Ectodermal cell (in vitro differentiated cells): ENCODE results near the gene EFCAB6.

Experiments
- H3K27ac ChIP-seq: 2 replicates; pipeline ENCODE4 v1.7.0; 2013; ENCODE audit warnings: mild to moderate bottlenecking, low read depth, low read length; ENCODE audit not compliant: insufficient read depth, poor library complexity, severe bottlenecking
- H3K27me3 ChIP-seq: 2 replicates; pipeline ENCODE4 v1.7.0; 2013; ENCODE audit warnings: mild to moderate bottlenecking, low read length; ENCODE audit not compliant: insufficient read depth, control insufficient read depth, poor library complexity, severe bottlenecking
- H3K36me3 ChIP-seq: one replicate; pipeline ENCODE4 v1.7.0; 2013; ENCODE audit warnings: low read length; ENCODE audit not compliant: control insufficient read depth, insufficient read depth
- H3K4me1 ChIP-seq: one replicate; pipeline ENCODE4 v1.7.0; 2013; ENCODE audit warnings: low read length; ENCODE audit not compliant: control insufficient read depth, insufficient read depth
- H3K4me3 ChIP-seq: 2 replicates; pipeline ENCODE4 v1.7.0; 2013; ENCODE audit warnings: low read depth, low read length, control low read depth; ENCODE audit not compliant: insufficient read depth
- H3K9me3 ChIP-seq: 2 replicates; pipeline ENCODE4 v1.7.0; 2013; ENCODE audit warnings: mild to moderate bottlenecking, low read length, moderate library complexity; ENCODE audit not compliant: control insufficient read depth
- WGBS, 2 experiments: methylation state at CpG; one replicate each; pipeline ENCODE4 v1.1.7; 2013; ENCODE audit warnings: missing lambda C conversion rate in 2 of 2; 5-methylcytosine and 5-hydroxymethylcytosine counted together

The EFCAB6 gene

GRCh38 chr22:43747877-43748276 is 64.2 kb downstream of the EFCAB6 start:
- H3K4me1 ChIP-seq = no peaks in the 10 kb centered on the region
- WGBS, 2 experiments = 94% methylated on average over 6 of the region's 6 CpGs
- H3K27ac ChIP-seq = no peak overlapping the region
- H3K27me3 ChIP-seq = no peaks in the 10 kb centered on the region
- no peak overlapping the region for H3K4me3 ChIP-seq
- no peaks in the 10 kb centered on the region for H3K36me3 ChIP-seq
- H3K9me3 ChIP-seq = no peaks in the 10 kb centered on the region

GRCh38 chr22:43747058-43747457 is 65.0 kb downstream of the EFCAB6 start:
- Histone ChIP-seq H3K27me3 (no peaks in the 10 kb centered on the region), H3K4me1 (no peaks in the 10 kb centered on the region), H3K27ac (no peak overlapping the region), H3K4me3 (no peak overlapping the region), H3K9me3 (no peaks in the 10 kb centered on the region), H3K36me3 (no peaks in the 10 kb centered on the region)
- 84 to 88% methylated on average over 6 of the region's 6 CpGs for WGBS, 2 experiments

DNA sequence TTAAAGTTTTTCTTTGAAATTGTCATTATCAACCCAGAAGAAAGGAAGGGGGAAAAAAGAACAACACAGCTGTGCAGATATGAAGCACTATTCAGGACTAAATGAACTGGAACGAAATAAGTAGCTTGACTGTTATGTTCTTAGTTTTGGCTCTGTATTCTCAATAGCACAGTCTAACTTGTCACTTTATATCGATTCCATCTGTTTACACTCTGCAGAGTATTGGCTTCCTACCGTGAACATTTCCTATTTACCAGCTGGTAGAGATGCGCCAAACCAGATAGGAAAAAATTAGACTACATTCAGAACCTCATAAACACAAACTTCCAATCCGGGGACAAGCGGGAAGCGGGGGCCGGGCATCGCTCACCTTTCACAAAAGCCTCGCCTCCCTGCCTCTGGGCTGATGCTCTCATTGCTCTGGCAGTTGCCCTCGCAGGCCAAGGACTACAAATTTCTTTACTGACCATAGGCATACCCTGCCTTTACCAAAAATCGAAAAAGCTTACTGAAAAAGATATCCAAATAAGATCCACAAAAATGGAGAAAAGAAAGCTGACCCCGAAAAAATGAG is 66.2 kb downstream of the EFCAB6 start:
- whole genome bisulfite sequencing, 2 experiments = 93 to 94% methylated on average over 13 of the region's 13 CpGs
- Histone ChIP-seq H3K4me3 (no peak overlapping the region), H3K36me3 (no peaks in the 10 kb centered on the region), H3K4me1 (peaks cover 1% of the 10 kb centered on the region), H3K9me3 (no peaks in the 10 kb centered on the region), H3K27ac (no peak overlapping the region), H3K27me3 (no peaks in the 10 kb centered on the region)

DNA sequence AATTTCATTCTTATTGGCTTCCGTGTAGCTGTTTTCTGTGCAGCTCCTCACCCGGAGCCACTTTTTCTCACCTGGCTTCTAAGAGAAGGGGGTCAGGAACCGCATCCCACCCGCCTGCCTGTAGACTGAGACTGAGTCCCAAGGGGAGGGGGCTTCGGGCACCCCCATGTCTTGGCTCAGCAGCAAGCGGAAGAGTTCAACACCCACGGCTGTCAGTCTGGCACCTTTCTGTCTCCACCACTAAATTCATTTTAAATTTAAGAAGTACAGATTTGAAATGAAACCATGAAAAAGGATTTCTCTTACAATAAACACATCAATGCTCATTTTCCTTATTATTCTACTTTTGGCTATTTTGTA is 66.7 kb downstream of the EFCAB6 start:
- Histone ChIP-seq H3K4me3 (no peak overlapping the region), H3K4me1 (peaks cover 3% of the 10 kb centered on the region), H3K27ac (no peak overlapping the region), H3K27me3 (no peaks in the 10 kb centered on the region), H3K9me3 (no peaks in the 10 kb centered on the region), H3K36me3 (no peaks in the 10 kb centered on the region)
- 86 to 91% methylated on average over 7 of the region's 7 CpGs for WGBS, 2 experiments

DNA sequence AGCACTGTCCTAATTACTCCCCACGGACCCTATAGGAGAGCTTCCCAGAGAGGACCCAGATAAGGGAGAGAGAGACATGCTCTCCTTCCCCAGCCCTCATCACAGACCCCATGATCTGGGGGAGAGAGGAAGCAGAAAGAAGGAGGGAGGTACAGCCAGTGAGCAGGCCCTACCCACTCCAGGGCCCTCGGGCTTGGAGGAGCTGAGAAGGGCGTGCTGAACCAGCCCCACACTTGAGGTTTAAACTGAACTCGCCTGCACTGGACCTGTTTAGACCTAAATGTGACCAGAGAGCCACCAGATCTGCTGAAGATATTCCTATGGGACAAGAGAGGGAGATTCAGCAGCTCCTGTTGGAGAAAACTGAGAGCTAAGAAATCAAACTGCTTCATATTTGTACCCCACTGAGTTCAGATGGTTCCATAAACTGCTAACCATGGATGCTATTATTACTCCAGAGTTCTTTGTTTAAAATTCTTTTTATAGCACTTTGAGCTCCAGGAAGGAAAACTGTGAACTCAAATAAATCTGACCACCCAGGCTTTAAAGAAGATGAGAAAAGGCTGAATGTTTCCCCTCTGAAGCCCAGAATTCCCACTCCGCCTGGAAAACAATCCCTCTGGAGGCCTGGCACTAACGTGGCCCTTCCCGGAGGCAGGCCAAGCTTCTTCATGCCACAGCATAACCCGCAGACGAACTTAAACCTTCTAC is 67.2 kb downstream of the EFCAB6 start:
- 87 to 88% methylated on average over 8 to 9 of the region's 9 CpGs for WGBS, 2 experiments
- peaks cover 3% of the 10 kb centered on the region for H3K4me1 ChIP-seq
- no peaks in the 10 kb centered on the region for H3K36me3 ChIP-seq
- H3K9me3 ChIP-seq = no peaks in the 10 kb centered on the region
- no peaks in the 10 kb centered on the region for H3K27me3 ChIP-seq
- H3K27ac ChIP-seq = no peak overlapping the region
- no peak overlapping the region for H3K4me3 ChIP-seq

- no peaks in the 10 kb centered on the region for H3K27me3 ChIP-seq
- no peak overlapping the region for H3K27ac ChIP-seq
- no peaks in the 10 kb centered on the region for H3K36me3 ChIP-seq
- no peaks in the 10 kb centered on the region for H3K9me3 ChIP-seq
- no peak overlapping the region for H3K4me3 ChIP-seq
- H3K4me1 ChIP-seq = peaks cover 3% of the 10 kb centered on the region
- WGBS, 2 experiments = 91 to 93% methylated on average over 3 of the region's 3 CpGs
Observed at GRCh38 chr22:43743929-43744643, 68.0 kb downstream of the EFCAB6 start.

- H3K36me3 ChIP-seq = no peaks in the 10 kb centered on the region
- no peaks in the 10 kb centered on the region for H3K27me3 ChIP-seq
- peaks cover 3% of the 10 kb centered on the region for H3K4me1 ChIP-seq
- no peak overlapping the region for H3K27ac ChIP-seq
- 45 to 48% methylated on average over 4 of the region's 4 CpGs for WGBS, 2 experiments
- no peaks in the 10 kb centered on the region for H3K9me3 ChIP-seq
- H3K4me3 ChIP-seq = no peak overlapping the region
Observed at GRCh38 chr22:43743131-43743530, 69.0 kb downstream of the EFCAB6 start.

- 91 to 94% methylated on average over 13 to 15 of the region's 15 CpGs for WGBS, 2 experiments
Observed at GRCh38 chr22:43742154-43742950, 69.8 kb downstream of the EFCAB6 start.

GRCh38 chr22:43740587-43741270 is 71.4 kb downstream of the EFCAB6 start:
- no peak overlapping the region for H3K4me3 ChIP-seq
- H3K27ac ChIP-seq = no peak overlapping the region
- H3K36me3 ChIP-seq = no peaks in the 10 kb centered on the region
- no peaks in the 10 kb centered on the region for H3K9me3 ChIP-seq
- WGBS, 2 experiments = 87 to 90% methylated on average over 19 of the region's 19 CpGs
- peaks cover 3% of the 10 kb centered on the region for H3K4me1 ChIP-seq
- H3K27me3 ChIP-seq = no peaks in the 10 kb centered on the region

More at GRCh38 chr22:43742154-43742950, 69.8 kb downstream of the EFCAB6 start:
- no peaks in the 10 kb centered on the region for H3K27me3 ChIP-seq
- H3K4me3 ChIP-seq = no peak overlapping the region
- H3K27ac ChIP-seq = no peak overlapping the region
- no peaks in the 10 kb centered on the region for H3K9me3 ChIP-seq
- no peaks in the 10 kb centered on the region for H3K36me3 ChIP-seq
- H3K4me1 ChIP-seq = peaks cover 3% of the 10 kb centered on the region
